Pancreas (tissue), 10 donors: Measurements from ENCODE around the gene SMIM24. TPM values are rescaled to one million over a fixed set of nuclear protein-coding genes. Genes with fewer than 3 reads are reported as not detected.
A peak's percentile ranks its signal among the peaks of the same experiment; 100 is the strongest.

Experiments used
- ATAC-seq, 4 donors: fragments of 200-7000 bp; cut with Tn5 transposase; one replicate each; pipeline versions ENCODE4 v1.8.0 to v1.9.1; 2020; ENCODE audit warnings: mild to moderate bottlenecking in 4 of 4, moderate library complexity in 4 of 4
- DNase-seq, 6 donors: peaks; one replicate each; pipeline ENCODE4 v3.0.0-alpha.2; 2020
- FAIRE-seq: peaks from 2 replicates; lab custom pipeline; 2012; peaks lifted over from hg19 to GRCh38; lab: Jason Lieb, UNC
- H3K27ac ChIP-seq, 4 donors: fragments of 200-600 bp; sonication (generic); 1 replicate in 3 of 4; 2 replicates in 1 of 4; pipeline versions ENCODE4 v1.5.0 to v1.8.0; 2020
- H3K27me3 ChIP-seq, 4 donors: fragments of 200-600 bp; one replicate each; pipeline ENCODE4 v1.8.0; 2021
- H3K36me3 ChIP-seq, 3 donors: fragments of 200-600 bp; sonication (generic) in 1 of 3; one replicate each; pipeline versions ENCODE4 v1.5.0 to v1.8.0; 2020 to 2021
- H3K4me1 ChIP-seq, 3 donors: fragments of 200-600 bp; one replicate each; pipeline ENCODE4 v1.8.0; 2021
- H3K4me3 ChIP-seq, 4 donors: fragments of 200-600 bp; sonication (generic) in 2 of 4; one replicate each; pipeline versions ENCODE4 v1.5.0 to v1.8.0; 2020 to 2021
- H3K9me3 ChIP-seq, 4 donors: fragments of 200-600 bp; one replicate each; pipeline ENCODE4 v1.8.0; 2021
- WGBS, 2 donors: extraction: QIAGEN DNeasy Blood & Tissue Kit; methylation state at CpG; one replicate each; pipeline ENCODE4 v1.1.7; 2013; 5-methylcytosine and 5-hydroxymethylcytosine counted together
- intact Hi-C, 3 donors: fragments of 100-400 bp; cut with DNase I; formaldehyde crosslinking; loops; one replicate each; pipeline versions ENCODE4 v1.11.1 to v1.14.2; 2022
- polyA plus RNA-seq, 2 donors: library from polyadenylated mRNA; stranded (reverse); fragments of 200-250 nt; gene quantifications; one replicate each; pipeline ENCODE4 v1.2.3, GENCODE V29; 2013
- total RNA-seq, 6 donors: library from RNA; stranded (reverse); fragmentation: NEBNext Ultra II Directional in 4 of 6; extraction: Animal tissue kit (Norgen Biotek cat#: 25700) in 4 of 6; gene quantifications; one replicate each; pipeline versions ENCODE4 v1.2.1 to v1.2.4, GENCODE V29; 2021 to 2023
- TF ChIP-seq, protein P1 (sequence below), 4 donors: fragments of 200-600 bp; sonication (generic) in 3 of 4; IDR thresholded peaks; one replicate each; pipeline versions ENCODE4 v1.5.0 to v1.8.0; 2021; ENCODE audit warnings: antibody characterized with exemption in 4 of 4
- donor health status: healthy with polysubstance abuse.
- donor health status: DM: no; HTN: no; CAD: no; lungs with moderate emphysema.
- donor health status: DM: no; HTN: no; CAD: no.
- donor health status: control.
- donor health status: control.
- donor health status: Bipolar disorder and iron deficiency.
- donor health status: DM: yes; HTN: yes; CAD: no.
- donor health status: DM: no; HTN: no; CAD: no.
- donor health status: DM: no; HTN: no; CAD: no.
- donor health status: DM: yes; HTN: yes; CAD: no.

Gene SMIM24
- total and polyA plus RNA-seq, 8 donors = 1.2 to 143 (median 4.4) TPM

DNA sequence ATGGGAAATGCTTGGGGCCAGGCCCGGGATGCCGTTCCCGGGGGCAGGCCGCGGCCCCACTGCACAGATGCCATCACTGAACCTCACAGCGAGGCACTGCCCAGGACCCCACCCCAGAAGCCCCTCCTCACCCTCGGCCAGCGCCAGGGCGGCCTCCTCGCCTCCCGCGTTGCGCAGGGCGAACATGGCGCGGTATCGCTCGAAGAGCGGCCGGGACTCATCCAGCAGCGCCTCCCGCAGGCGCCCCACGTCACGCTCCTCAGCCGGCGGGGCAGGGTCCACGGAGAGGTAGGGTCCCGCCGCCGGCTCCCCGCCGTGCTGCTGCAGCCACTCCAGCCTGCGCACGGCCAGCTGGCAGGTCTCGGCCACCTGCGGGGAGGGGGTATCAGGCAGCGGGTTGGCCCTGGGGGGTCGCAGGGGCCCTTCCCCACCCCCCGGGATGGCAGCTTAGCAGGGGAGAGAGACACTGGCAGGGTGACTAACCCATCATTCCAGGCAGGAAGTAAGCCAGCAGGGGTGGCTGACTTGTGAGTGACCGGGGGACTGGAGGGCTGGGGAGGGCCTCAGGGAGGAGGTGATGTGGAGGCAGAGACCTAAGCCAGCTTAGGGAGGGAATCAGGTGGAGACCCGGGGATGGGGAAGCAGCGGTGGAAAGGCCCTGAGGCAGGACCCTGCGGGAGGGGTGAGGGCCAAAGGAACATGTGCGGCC, 12.0 kb upstream of the SMIM24 start:
- intact Hi-C loops = no loop called here
- H3K9me3 ChIP-seq = no peaks in the 10 kb centered on the region
- ATAC-seq = no peak
- TF ChIP-seq, protein P1, sequence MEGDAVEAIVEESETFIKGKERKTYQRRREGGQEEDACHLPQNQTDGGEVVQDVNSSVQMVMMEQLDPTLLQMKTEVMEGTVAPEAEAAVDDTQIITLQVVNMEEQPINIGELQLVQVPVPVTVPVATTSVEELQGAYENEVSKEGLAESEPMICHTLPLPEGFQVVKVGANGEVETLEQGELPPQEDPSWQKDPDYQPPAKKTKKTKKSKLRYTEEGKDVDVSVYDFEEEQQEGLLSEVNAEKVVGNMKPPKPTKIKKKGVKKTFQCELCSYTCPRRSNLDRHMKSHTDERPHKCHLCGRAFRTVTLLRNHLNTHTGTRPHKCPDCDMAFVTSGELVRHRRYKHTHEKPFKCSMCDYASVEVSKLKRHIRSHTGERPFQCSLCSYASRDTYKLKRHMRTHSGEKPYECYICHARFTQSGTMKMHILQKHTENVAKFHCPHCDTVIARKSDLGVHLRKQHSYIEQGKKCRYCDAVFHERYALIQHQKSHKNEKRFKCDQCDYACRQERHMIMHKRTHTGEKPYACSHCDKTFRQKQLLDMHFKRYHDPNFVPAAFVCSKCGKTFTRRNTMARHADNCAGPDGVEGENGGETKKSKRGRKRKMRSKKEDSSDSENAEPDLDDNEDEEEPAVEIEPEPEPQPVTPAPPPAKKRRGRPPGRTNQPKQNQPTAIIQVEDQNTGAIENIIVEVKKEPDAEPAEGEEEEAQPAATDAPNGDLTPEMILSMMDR (IDR thresholded peaks at IDR 0.05) = no peak
- H3K4me3 ChIP-seq = no peak overlapping the region
- 95% methylated on average over 43 to 45 of the region's 45 CpGs for WGBS, 2 donors
- H3K27ac ChIP-seq = no peak overlapping the region
- H3K4me1 ChIP-seq = no peaks in the 10 kb centered on the region
- H3K36me3 ChIP-seq = peaks cover 0 to 22% (median 0%) of the 10 kb centered on the region in 3 donors
- no peak for FAIRE-seq
- H3K27me3 ChIP-seq = no peaks in the 10 kb centered on the region
- DNase-seq = no peak

DNA sequence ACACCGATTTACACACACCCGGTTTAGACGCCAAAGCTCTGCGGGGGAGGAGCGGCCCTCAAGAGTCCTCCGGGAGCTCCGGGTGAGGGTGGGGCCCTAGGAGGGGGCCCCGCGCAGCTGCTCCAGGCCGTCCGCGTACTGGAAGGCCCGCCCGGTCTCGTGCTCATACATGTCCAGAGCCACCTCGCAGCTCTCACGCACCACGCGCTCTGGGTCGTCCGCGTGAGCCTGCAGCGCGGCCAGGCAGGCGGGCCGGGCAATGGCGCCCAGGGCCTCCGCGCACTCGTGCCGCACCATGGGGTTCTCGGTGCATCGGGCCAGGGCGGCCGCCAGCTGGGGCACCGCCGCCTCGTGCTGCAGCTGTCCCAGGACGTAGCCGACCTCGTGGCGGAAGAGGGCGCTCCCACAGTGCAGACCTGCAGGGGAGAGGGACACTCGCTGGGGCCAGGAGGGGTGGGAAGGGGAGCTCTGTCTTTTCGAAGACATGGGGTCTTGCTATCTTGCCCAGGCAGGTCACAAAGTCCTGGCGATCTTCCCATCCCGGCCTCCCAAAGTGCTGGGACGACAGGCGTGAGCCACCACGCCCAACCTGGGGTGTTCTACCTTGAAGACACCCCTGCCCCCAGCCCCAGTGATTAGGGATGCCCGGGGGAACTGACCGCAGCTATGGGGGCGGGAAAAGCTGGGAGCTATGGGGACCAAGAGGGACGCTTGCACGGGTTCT, 11.2 kb upstream of the SMIM24 start:
- Histone ChIP-seq H3K4me3 (no peak overlapping the region), H3K27me3 (no peaks in the 10 kb centered on the region), H3K9me3 (no peaks in the 10 kb centered on the region), H3K4me1 (no peaks in the 10 kb centered on the region), H3K36me3 (peaks cover 0 to 22% (median 0%) of the 10 kb centered on the region in 3 donors), H3K27ac (no peak overlapping the region)
- ATAC-seq = no peak
- 96% methylated on average over 55 of the region's 55 CpGs for WGBS, 2 donors
- no peak for FAIRE-seq
- intact Hi-C loops = no loop called here
- TF ChIP-seq, protein P1 (IDR thresholded peaks at IDR 0.05) = no peak
- DNase-seq = peak in 1 of 6 donors; percentile 35

DNA sequence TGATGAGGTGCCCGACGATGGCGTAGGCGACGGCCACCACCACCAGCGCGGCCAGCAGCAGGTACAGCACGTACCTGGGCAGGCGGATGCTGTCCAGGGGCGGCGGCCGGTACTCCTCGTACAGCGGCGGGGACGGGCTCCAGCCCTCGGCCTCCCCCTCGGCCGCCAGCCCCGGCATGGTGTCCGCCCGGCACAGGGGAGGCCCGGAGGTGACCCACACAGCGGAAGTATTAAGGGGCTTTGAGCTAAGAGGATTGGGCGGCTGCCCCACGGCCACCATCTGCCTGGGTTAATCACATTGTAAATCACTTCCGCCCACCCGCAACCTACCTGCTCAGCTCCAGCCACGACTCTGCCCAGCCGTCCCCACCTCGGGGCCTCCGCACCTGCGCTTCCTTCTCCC, 2.9 kb upstream of the SMIM24 start, which contains the start of gene SMIM44:
Gene SMIM44, minus strand, starts transcription at position 216 of the 403 bp plus-strand sequence. Its CDS starts 38 bp downstream, at position 178.
- 61 to 65% methylated on average over 20 to 33 of the region's 33 CpGs for WGBS, 2 donors
- TF ChIP-seq, protein P1 (IDR thresholded peaks at IDR 0.05) = no peak
- H3K27ac ChIP-seq = no peak within 1 kb of the TSS
- H3K9me3 ChIP-seq = no peaks in the 10 kb centered on the region
- H3K36me3 ChIP-seq = no peaks in the 10 kb centered on the region
- FAIRE-seq = no peak
- peak in 1 of 6 donors; percentile 76 for DNase-seq
- peak within 1 kb of the TSS in 1 of 4 donors; percentile 12 for H3K4me3 ChIP-seq
- ATAC-seq = no peak
- H3K4me1 ChIP-seq = no peaks in the 10 kb centered on the region
- intact Hi-C loops = no loop called here
- H3K27me3 ChIP-seq = peaks cover 0 to 5% (median 0%) of the 10 kb centered on the region in 4 donors

- DNase-seq (peak in 3 of 6 donors; percentile 55 to 68 (median 68)), ATAC-seq (no peak), FAIRE-seq (no peak)
- Histone ChIP-seq H3K9me3 (no peaks in the 10 kb centered on the region), H3K36me3 (no peaks in the 10 kb centered on the region), H3K27ac (no peak overlapping the region), H3K4me1 (no peaks in the 10 kb centered on the region), H3K27me3 (peaks cover 0 to 5% (median 0%) of the 10 kb centered on the region in 4 donors), H3K4me3 (peak overlapping the region in 1 of 4 donors; percentile 12)
- TF ChIP-seq, protein P1 (IDR thresholded peaks at IDR 0.05) = no peak
- intact Hi-C loops = no loop called here
- 57 to 67% methylated on average over 39 to 49 of the region's 49 CpGs for WGBS, 2 donors
These were observed 2.3 kb upstream of the SMIM24 start for GRCh38 chr19:3482507-3483225.
